Sciatic nerve (tissue), 2 donors: ENCODE data around the gene SH2D5. TPM values are rescaled to one million over a fixed set of nuclear protein-coding genes. Genes with fewer than 3 reads are reported as not detected.

Source experiments
- ATAC-seq: fragments of 200-7000 bp; cut with Tn5 transposase; one replicate; pipeline ENCODE4 v1.9.1; 2020; ENCODE audit warnings: mild to moderate bottlenecking, moderate library complexity
- DNase-seq: peaks from one replicate; pipeline ENCODE4 v3.0.0-alpha.2; 2020; ENCODE audit warnings: low spot score
- intact Hi-C: fragments of 100-400 bp; cut with DNase I; formaldehyde crosslinking; loops from one replicate; pipeline ENCODE4 v1.14.2; 2022
- total RNA-seq: library from RNA; stranded (reverse); fragmentation: NEBNext Ultra II Directional; extraction: Animal tissue kit (Norgen Biotek cat#: 25700); gene quantifications from one replicate; pipeline ENCODE4 v1.2.1, GENCODE V29; 2021
- donor health status: DM: no; HTN: no; CAD: no.
- donor health status: DM: no; HTN: no; CAD: no.

The SH2D5 gene
- not detected for total RNA-seq

DNA sequence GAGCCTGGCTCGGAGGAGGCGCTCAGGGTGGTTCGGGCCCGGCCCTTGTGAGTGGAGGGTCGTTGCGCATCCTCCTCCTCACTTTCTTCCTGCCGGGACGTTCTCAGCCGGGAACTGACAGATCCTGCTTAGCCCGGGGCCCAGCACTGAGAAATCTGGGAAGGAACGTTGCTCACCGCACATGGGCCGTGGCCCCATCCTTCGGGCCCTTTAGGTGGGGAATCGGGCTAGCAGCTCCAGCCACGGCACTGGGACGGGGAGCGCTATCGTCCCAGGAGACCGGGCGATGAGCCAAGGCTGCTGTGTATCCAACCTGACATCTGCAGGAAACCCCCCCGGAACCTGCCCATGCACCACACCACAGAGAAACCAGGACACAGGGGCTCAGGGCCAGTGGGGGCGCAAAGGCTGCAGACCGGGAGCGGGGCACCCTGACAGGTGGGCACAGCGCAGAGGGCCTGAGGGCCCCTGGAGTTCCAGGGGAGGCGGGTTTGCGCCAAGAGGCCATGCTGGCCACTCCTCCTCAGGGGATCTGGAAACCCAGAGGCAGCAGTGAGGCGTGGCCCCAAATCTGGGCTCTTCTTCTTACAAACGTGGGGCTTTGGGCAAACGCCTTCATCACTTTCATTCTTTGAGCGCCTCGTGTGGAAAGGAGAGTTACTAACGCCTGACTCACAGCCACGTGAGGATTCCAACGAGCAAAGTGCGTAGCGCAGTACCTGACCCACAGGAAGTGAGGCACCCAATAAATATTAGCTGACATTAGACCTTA, at the start of gene SH2D5:
SH2D5 (minus strand) TSS at position 116 of the 772 bp plus-strand sequence. CDS start 4,659 bp downstream, outside the sequence.
- intact Hi-C loops: no loop called here
- DNase-seq: peak; percentile 81
- ATAC-seq: peak; percentile 89

DNA sequence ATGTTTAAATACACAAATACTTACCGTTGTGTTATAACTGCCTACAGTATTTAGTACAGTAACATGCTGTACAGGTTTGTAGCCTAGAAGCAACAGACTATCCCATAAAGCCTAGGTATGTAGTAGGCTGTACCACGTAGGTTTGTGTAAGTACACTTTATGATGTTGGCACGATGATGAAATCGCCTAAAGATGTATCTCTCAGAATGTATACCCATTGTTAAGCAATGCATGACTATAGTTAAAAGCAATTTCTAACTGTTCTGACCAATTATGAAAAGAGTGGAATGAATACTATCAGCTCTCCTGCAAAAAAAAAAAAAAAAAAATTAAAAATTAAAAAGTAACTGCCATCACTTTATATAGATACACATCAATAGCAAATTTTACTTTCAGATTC, 43.2 kb upstream of the SH2D5 start:
- intact Hi-C loops: no loop called here
- no peak for ATAC-seq
- no peak for DNase-seq

DNA sequence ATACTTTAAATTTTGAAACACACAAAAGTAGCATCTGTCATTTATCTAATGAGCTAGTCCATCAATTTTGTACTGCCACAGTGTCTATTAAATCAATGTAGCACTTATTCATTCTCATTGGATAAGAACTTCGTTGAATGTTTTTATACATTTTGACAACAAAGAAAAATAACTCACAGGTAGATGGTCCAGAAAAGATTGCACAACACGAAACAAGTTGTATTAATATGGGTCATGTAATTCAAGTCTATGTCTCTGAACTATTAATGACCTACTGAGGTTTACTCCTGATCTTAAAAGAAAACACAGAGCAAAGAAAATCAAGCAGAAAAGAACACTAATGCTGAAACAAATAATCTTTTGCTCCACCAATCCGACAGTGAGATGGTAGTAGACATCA, 39.3 kb upstream of the SH2D5 start:
- intact Hi-C loops: no loop called here
- no peak for DNase-seq
- ATAC-seq: no peak

DNA sequence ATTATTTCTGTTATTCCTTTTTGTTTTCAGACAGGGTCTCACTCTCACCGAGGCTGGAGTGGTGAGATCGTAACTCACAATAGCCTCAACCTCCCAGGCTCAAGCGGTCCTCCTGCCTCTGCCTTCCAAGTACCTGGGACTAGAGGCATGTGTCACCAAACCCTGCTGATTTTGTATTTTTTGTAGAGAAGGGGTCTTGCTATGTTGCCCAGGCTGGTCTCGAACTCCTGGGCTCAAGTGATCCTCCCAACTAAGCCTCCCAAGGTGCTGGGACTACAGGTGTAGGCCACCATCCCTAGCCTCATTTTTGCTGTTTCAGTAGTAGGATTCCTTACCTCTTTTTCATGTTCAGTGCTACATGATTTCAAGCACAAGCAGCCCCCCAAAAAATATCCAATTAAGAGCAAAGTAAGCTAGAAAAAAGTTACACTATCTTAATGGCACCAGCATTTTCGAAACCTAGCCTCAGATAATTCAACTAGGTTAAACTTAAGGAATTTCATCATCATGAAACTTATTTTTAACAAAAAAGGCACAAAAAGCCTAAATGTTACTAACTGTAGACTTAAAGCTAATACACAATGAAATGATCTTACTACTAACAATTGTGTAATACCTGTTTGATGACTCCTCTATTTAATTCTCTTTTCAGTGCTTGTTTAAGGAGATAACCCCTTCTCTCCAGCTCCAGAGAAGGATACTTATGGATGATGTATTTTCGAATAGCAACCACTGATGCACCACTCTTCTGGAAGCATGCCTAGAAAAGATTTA, 38.0 kb upstream of the SH2D5 start:
- intact Hi-C loops: no loop called here
- DNase-seq (no peak), ATAC-seq (no peak)

DNA sequence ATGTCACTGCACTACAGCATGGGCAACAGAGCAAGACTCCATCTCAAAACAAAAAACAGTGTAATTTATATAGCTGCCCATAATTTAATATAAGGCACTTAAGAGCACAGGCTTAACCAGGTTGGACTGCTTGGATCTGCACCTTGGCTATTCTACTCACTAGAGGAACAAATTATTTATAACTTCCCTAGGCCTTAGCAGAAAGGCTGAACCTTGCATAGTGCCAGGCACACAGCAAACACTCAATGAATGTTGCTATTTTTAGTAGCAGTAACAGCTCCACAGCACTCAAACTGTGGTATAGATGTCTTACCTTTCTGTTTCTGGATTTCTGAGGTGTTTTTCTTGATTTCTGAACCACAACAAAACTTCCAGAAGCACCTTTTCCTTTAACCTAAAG, 34.8 kb upstream of the SH2D5 start:
- no peak for DNase-seq
- no peak for ATAC-seq
- intact Hi-C loops: no loop called here

DNA sequence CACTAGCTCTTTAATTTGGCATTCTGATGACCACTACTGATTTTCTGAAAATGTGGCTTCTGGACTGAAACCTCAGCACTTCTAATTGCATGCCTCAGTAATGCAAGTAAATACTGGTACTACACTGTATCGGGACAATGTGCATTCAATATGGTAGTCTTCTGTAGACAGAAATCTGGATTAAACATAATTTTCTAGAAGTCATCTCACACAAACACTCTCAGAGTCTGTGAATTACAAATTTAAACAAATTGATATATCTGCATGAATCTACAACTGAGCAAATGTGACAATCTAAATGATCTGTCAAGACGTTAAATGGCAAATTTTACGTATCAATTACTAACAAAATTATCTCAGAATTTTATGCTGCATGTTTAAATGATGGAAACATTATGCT, 30.9 kb upstream of the SH2D5 start:
- no peak for ATAC-seq
- intact Hi-C loops: no loop called here
- no peak for DNase-seq

DNA sequence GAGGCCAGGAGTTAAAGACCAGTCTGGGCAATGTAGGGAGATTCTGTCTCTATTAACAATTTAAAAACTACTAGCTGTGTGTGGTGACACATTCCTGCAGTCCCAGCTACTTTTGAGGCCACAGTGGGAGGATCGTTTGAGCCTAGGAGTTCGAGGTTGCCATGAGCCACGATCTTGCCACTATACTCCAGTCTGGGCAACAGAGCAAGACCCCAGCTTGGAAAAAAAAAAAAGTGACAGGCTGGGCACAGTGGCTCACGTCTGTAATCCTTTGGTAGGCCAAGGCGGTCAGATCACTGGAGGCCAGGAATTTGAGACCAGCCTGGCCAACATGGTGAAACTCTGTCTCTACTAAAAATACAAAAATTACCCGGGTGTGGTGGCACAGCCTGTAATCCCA, 27.8 kb upstream of the SH2D5 start:
- intact Hi-C loops: no loop called here
- ATAC-seq (no peak), DNase-seq (no peak)

DNA sequence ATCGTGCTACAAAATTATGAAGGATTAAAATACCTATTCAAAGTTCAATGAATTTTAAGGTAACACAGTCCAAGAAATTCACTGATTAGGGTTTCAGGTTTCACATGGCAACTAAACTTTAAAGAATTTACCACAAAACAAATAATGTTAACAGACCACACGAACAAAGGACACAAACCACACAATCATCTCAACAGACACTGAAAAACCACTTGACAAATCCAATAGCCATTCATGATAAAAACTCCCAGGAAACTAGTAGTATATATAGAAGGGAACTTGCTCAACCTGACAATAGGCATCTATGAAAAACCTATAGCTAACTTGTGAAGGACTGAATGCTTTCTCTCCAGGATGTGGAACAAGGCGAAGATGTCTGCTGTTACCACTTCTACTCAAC, 21.1 kb upstream of the SH2D5 start:
- intact Hi-C loops: no loop called here
- DNase-seq (no peak), ATAC-seq (no peak)

DNA sequence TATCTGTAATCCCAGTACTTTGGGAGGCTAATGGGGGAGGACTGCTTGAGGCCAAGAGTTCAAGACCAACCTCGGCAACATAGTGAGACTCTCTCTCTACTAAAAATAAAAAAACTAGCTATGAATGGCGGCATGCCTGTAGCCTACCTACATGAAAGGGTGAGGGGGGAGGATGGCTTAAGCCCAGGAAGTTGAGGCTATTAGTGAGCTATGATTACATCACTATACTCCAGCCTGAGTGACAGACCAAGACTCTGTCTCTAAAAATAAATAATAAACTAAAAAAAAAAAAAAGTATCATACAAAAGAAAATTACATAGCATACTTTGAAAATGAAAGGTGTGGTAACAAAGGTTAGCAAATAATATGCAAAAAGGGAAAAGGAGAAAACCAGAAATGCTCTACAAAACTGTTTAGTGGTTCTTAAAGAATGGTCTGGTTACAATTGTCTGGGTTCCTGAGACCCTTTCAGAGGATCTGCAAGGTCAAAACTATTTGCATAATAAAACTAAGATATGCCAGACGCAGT, 19.0 kb upstream of the SH2D5 start:
- intact Hi-C loops: no loop called here
- ATAC-seq (no peak), DNase-seq (no peak)

DNA sequence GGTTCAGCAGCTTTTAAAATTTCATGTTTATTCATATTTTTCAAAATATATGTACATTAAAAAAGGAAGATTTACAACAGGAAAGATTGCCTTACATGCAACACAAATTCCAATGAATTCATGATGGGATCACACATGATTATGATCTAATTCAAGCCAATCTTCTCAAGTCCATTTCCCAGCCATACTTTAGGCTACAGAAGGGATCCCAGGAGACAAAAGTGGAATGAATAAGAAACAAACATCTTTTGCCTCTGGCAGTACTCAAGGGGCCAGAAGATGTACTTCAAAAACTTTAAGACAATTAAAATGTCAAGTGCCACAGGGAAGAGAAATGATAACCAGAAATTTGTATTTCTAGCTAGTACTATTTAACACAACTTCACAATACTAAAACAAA, 10.2 kb upstream of the SH2D5 start:
- intact Hi-C loops: no loop called here
- DNase-seq: no peak

DNA sequence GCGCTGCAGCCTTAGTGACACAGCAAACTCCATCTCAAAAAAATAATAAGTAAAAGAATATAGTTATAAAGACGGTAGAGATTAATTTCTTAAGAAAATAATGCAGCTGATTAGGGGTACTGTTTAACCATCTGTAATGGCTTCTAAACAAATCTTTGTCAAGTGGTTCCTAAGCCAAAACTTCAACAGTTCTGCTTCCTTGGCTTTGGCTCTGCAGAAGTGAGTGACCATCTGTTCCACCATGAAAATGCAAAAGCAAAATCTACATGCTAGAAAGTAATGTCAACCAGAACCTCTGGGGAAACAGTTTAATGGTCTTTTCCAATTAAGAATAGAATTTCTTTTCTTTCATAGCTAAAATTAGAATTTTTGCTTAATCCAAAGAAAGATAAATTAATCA, 8.3 kb upstream of the SH2D5 start:
- intact Hi-C loops: no loop called here
- DNase-seq (no peak), ATAC-seq (no peak)

More for the DNA sequence above, 10.2 kb upstream of the SH2D5 start:
- no peak for ATAC-seq

DNA sequence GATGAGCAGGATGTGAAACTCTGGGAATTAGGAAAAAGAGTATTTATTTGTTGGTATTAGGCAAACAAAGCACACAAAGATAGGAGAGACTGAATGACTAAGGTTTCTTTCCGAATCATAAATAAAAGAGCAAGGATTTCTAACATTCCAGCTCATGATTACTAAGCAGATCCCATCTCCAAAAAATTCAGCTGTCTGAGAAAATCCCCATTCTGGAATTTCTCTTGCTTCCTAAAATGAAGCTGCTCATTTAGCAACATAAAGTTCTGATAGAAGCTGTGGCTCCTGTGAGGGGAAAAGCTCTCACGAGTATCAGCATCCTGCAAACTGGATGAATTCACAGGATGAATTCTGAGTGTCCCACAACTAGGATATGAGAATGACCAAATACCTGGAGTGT, 6.7 kb upstream of the SH2D5 start:
- intact Hi-C loops: no loop called here
- ATAC-seq: no peak
- DNase-seq: no peak

DNA sequence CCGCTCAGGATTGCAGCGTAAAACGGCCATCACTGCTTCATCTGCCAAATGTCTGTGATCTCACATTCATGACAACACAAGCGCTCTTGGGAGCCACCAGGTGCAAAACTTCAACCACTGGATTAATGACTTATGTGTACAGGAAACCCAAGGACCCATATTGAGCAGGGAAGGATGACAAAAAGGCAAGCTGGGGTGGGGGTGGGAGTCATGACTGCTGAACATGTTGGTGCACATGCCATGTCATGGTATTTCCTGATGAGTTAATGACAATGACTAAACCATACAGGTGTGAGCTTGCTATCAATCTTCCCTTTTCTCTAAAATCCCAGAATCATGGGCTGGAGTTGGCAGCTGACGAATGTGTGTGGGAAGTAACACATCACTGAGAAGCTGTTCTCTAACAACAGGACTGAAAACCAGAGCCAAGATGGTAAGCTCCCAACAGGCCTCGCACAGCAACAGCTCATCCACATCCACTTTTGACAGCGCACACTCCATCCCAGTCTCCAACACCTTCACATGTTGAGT, 3.1 kb upstream of the SH2D5 start:
- intact Hi-C loops: no loop called here
- peak; percentile 33 for DNase-seq

DNA sequence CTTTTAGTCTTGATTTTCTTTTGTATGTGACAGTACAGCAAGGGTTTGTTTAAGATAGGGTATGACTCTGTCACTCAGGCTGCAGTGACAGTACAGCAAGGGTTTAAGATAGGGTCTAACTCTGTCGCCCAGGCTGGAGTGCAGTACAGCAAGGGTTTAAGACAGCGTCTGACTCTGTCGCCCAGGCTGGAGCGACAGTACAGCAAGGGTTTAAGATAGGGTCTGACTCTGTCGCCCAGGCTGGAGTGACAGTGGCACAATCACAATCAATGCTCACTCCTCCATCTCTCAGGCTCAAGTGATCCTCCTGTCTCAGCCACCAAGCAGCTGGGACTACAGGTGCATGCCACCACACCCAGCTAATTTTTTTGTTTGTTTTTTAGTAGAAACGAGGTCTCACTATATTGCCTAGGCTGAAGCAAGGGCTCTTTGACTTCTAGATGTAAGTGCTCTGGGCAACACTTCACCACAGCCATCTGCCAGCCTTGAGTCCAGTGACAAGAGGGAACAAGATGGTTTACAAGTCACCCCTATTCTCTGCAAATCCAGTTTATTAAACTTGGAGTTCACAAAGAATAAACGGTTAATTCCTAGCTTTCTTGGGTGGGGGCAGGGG, 965 bp upstream of the SH2D5 start:
- intact Hi-C loops: no loop called here
- DNase-seq (peak; percentile 27), ATAC-seq (no peak)

More for the DNA sequence above, 3.1 kb upstream of the SH2D5 start:
- ATAC-seq: no peak

DNA sequence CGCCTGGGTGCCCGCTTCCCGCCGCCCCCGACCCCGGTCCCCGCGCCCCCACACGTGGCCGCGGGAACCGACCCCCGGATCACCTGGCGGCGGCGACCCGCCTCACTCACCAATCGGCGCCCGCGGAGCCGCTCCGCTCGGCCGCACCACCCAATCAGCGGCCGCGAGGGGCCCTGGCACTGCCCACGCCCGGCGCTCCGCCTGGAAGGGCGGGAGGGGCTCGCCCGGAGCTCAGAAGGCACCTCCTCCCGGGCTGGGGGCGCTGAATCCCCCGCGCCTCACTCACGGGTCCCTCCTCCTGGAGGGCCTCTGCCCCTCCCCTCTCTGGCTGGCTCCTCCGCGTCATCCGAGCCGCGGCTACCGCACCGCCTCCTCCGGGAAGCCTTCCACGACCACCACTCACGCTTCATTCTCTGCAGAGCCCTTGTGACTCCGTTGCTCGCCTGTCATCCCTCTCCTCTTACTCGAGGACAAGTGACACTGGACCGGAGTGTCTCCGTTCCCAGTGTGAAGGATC, 374 bp downstream of the SH2D5 start:
- ATAC-seq (peak; percentile 66), DNase-seq (peak; percentile 63)
- intact Hi-C loops: no loop called here

DNA sequence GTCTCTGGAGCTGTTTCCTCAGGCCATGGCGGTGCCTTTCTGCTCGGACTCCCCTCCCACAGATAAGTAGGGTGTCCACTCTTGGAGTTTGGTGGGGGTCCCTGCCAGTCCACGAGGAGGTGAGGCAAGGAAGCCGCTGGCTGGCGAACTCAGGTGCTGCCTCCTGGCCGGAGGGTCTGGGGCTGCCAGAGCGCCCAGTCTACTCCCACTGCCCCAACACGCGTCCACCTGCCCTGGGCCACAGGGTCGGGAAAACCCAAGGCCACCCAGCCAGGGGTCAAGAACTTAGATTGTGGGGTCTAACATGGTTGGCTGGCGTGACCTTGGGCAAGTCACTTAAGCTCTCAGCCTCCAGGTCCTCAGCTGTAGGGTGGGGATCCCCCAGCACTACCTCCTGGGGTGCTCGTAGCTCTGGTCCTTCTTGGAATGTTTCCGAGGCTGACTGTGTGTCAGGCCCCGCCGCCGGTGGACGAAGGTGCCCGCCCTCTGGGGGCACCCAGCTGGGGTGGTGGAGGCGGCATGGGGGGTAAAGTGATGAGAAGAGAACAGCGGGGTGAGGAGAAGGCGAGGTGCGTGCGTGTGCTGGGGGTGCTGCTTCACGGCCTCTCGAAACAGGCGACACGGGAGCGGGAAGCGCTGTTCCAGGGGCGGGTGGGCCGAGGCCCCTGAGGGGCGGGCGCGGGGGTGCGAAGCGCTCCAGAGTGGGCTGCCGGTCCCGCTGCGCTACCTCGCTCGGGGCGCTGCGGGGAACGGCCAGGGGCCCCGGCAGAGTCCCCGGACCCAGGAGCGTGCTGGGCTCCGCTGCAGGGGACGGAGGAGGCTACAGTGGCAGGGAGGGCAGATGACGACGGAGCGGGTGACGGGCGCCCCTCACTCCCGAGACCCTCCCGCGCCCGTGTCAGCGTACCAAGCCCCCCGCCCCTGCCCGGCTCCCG, 1.2 kb downstream of the SH2D5 start:
- intact Hi-C loops: no loop called here
- ATAC-seq: no peak
- DNase-seq: peak; percentile 57

DNA sequence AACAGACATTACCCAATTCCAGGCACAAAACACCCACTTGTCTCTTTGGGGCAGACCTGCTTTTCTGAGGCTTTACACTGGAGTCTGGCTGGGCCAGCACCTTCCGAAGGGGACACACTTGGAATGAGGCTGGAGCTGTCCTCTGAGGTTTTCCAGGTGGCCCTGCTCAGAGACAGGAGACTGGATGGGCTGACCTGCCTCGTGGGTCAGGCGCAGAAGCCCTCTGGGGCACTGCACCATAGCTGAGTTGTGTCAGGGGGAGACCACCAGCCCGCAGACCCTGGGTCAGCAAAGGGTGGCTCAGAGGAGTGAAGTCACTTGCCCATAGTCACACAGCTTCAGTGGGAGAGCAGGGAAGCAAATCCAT, 1.8 kb downstream of the SH2D5 start:
- DNase-seq (peak; percentile 41), ATAC-seq (no peak)
- intact Hi-C loops: no loop called here

DNA sequence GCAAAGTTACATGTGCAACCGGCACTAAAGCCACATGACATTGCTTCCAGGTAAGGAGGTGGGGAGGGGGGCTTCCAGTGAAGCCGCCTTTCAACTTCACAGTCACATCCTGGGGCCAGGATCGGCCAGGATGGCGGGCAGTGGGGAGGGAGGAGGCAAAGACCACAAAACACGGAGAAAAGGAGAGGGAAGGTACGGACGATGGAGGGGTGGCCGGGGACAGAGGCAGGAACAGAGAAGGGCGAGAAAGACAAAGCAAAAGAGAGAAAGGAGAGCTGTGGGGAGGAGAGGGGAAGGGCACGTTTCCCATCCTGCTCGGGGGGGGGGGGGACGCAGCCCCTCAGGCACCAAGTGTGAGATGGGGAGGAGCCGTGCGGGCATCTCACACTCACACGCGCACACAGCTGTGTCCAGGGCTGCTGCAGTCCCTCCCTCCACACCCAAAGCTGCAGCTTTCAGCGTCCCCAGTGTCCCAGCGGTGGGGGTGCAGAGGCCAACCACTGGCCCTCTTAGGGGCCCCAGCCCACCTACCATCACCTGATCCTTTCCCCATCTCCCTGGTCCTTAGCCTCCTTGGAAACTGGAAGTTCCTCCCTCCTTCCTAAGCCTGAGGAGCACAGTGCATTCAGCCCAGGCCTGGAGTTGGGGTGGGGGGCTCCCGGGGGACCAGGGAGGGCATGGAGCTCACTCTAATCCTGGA, 2.4 kb downstream of the SH2D5 start:
- DNase-seq (peak; percentile 47), ATAC-seq (no peak)
- intact Hi-C loops: no loop called here
